Measurements from ENCODE around the gene ST8SIA2.

ST8SIA2 gene

GRCh38 chr15:92366381-92366780 is 27.3 kb upstream of the ST8SIA2 start:
- Histone ChIP-seq H3K36me3 (ENCODE audit: insufficient read depth, low read length) (no peaks in the 10 kb centered on the region), H3K9me3 (ENCODE audit: low read depth, low read length) (no peaks in the 10 kb centered on the region)
- DNase-seq (ENCODE audit: low read depth, low spot score) = no peak

DNA sequence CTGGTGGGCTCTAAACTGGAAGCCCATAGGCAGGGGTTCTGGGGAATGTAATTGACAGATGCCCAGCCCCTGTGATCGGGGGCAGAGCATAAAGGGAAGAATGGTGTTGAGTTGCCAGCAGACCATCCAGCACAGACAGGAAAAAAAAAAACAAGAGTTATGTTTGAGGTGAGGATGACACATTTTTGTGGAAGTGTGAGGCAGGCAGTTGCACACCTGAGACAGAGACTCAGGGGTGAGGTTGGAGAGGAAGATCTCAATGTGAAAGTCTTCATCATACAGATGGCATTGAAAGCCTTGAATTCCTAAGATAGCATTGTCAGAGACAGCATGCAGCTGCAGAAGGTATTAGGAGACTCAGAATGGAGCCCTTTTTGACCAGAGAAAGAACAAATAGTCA is 18.6 kb upstream of the ST8SIA2 start:
- no peak for TF ChIP-seq POLR2AphosphoS5 (IDR thresholded peaks at IDR 0.05; ENCODE audit: borderline replicate concordance, low read depth, low read length)
- no peak for TF ChIP-seq FOXP2 (optimal IDR thresholded peaks at IDR 0.05; ENCODE audit: control extremely low read depth, extremely low read length, insufficient read depth)
- TF ChIP-seq EZH2 (IDR thresholded peaks at IDR 0.05) = no peak
- Histone ChIP-seq H3K27ac (no peak overlapping the region), H3K36me3 (ENCODE audit: insufficient read depth, low read length) (no peaks in the 10 kb centered on the region), H3K9me3 (ENCODE audit: low read depth, low read length) (no peaks in the 10 kb centered on the region), H3K9ac (ENCODE audit: insufficient read length) (no peak overlapping the region), H3K4me3 (no peak overlapping the region)
- DNase-seq (ENCODE audit: low read depth, low spot score) = no peak

More at GRCh38 chr15:92366381-92366780, 27.3 kb upstream of the ST8SIA2 start:
- Histone ChIP-seq H3K27ac (no peak overlapping the region), H3K4me3 (no peak overlapping the region), H3K9ac (ENCODE audit: insufficient read length) (no peak overlapping the region)
- TF ChIP-seq POLR2AphosphoS5 (IDR thresholded peaks at IDR 0.05; ENCODE audit: borderline replicate concordance, low read depth, low read length) = no peak
- TF ChIP-seq FOXP2 (optimal IDR thresholded peaks at IDR 0.05; ENCODE audit: control extremely low read depth, extremely low read length, insufficient read depth) = no peak
- TF ChIP-seq EZH2 (IDR thresholded peaks at IDR 0.05) = no peak

GRCh38 chr15:92376109-92376508 is 17.6 kb upstream of the ST8SIA2 start:
- Histone ChIP-seq H3K4me3 (no peak overlapping the region), H3K27ac (no peak overlapping the region), H3K9me3 (ENCODE audit: low read depth, low read length) (no peaks in the 10 kb centered on the region), H3K36me3 (ENCODE audit: insufficient read depth, low read length) (no peaks in the 10 kb centered on the region), H3K9ac (ENCODE audit: insufficient read length) (no peak overlapping the region)
- no peak for DNase-seq (ENCODE audit: low read depth, low spot score)
- TF ChIP-seq EZH2 (IDR thresholded peaks at IDR 0.05) (no peak), POLR2AphosphoS5 (IDR thresholded peaks at IDR 0.05; ENCODE audit: borderline replicate concordance, low read depth, low read length) (no peak), FOXP2 (optimal IDR thresholded peaks at IDR 0.05; ENCODE audit: control extremely low read depth, extremely low read length, insufficient read depth) (no peak)

- Histone ChIP-seq H3K4me3 (no peak overlapping the region), H3K9me3 (ENCODE audit: low read depth, low read length) (no peaks in the 10 kb centered on the region), H3K27ac (no peak overlapping the region), H3K9ac (ENCODE audit: insufficient read length) (no peak overlapping the region), H3K36me3 (ENCODE audit: insufficient read depth, low read length) (no peaks in the 10 kb centered on the region)
- no peak for TF ChIP-seq EZH2 (IDR thresholded peaks at IDR 0.05)
- DNase-seq (ENCODE audit: low read depth, low spot score) = no peak
Observed at GRCh38 chr15:92377083-92377789, 16.4 kb upstream of the ST8SIA2 start.

- no peak overlapping the region for H3K4me3 ChIP-seq
- no peak overlapping the region for H3K9ac ChIP-seq (ENCODE audit: insufficient read length)
- H3K9me3 ChIP-seq (ENCODE audit: low read depth, low read length) = no peaks in the 10 kb centered on the region
- no peak for DNase-seq (ENCODE audit: low read depth, low spot score)
- H3K27ac ChIP-seq = no peak overlapping the region
- TF ChIP-seq POLR2AphosphoS5 (IDR thresholded peaks at IDR 0.05; ENCODE audit: borderline replicate concordance, low read depth, low read length) = no peak
- no peak for TF ChIP-seq FOXP2 (optimal IDR thresholded peaks at IDR 0.05; ENCODE audit: control extremely low read depth, extremely low read length, insufficient read depth)
- TF ChIP-seq EZH2 (IDR thresholded peaks at IDR 0.05) = no peak
- no peaks in the 10 kb centered on the region for H3K36me3 ChIP-seq (ENCODE audit: insufficient read depth, low read length)
Observed at GRCh38 chr15:92383519-92384324, 10.0 kb upstream of the ST8SIA2 start.

GRCh38 chr15:92384381-92384780 is 9.3 kb upstream of the ST8SIA2 start:
- H3K9me3 ChIP-seq (ENCODE audit: low read depth, low read length) = no peaks in the 10 kb centered on the region
- DNase-seq (ENCODE audit: low read depth, low spot score) = no peak

DNA sequence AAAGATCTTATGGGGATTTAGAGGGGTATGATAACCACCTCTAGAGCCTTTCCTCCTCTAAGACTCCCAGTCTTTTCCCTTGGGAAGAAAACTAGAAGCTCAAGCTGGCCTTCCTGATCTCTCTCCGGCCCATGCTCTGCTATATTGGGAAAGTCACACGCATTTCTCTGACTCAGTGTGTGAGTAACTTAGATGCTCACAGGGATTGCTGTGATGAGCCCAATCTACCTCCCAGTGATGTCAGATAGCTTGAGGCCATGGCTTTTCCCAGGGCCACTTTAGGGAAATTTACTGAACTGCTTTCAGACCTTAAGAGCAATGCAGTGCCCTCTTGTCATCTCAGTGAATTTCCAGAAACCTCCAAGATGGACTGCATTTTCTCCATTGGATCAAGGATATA is 8.6 kb upstream of the ST8SIA2 start:
- no peak overlapping the region for H3K9ac ChIP-seq (ENCODE audit: insufficient read length)
- TF ChIP-seq FOXP2 (optimal IDR thresholded peaks at IDR 0.05; ENCODE audit: control extremely low read depth, extremely low read length, insufficient read depth) (no peak), POLR2AphosphoS5 (IDR thresholded peaks at IDR 0.05; ENCODE audit: borderline replicate concordance, low read depth, low read length) (no peak), EZH2 (IDR thresholded peaks at IDR 0.05) (no peak)
- H3K9me3 ChIP-seq (ENCODE audit: low read depth, low read length) = no peaks in the 10 kb centered on the region
- H3K4me3 ChIP-seq = no peak overlapping the region
- DNase-seq (ENCODE audit: low read depth, low spot score) = no peak
- no peaks in the 10 kb centered on the region for H3K36me3 ChIP-seq (ENCODE audit: insufficient read depth, low read length)
- no peak overlapping the region for H3K27ac ChIP-seq

More at GRCh38 chr15:92384381-92384780, 9.3 kb upstream of the ST8SIA2 start:
- Histone ChIP-seq H3K27ac (no peak overlapping the region), H3K9ac (ENCODE audit: insufficient read length) (no peak overlapping the region), H3K36me3 (ENCODE audit: insufficient read depth, low read length) (no peaks in the 10 kb centered on the region), H3K4me3 (no peak overlapping the region)
- no peak for TF ChIP-seq FOXP2 (optimal IDR thresholded peaks at IDR 0.05; ENCODE audit: control extremely low read depth, extremely low read length, insufficient read depth)
- TF ChIP-seq POLR2AphosphoS5 (IDR thresholded peaks at IDR 0.05; ENCODE audit: borderline replicate concordance, low read depth, low read length) = no peak
- TF ChIP-seq EZH2 (IDR thresholded peaks at IDR 0.05) = no peak

DNA sequence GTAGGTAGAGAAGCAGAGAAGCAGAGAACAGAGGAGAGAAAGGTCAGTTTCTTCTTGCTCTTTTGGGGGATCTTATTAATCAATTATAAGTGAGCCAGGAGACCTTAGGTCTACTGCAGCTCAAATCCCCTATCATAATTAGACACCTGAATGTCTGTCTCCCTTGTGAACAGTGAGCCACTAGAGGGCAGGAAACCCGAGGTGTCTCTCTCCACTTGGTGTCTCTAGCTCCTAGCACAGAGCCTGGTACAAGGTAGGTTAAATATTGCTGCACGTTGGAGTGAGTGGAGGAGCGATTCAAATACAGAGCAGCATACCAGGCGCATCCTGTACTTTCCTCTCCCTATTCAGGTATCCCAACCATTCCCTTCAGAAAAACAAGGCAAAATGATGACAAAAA is 2.0 kb upstream of the ST8SIA2 start:
- Histone ChIP-seq H3K9ac (ENCODE audit: insufficient read length) (no peak overlapping the region), H3K4me3 (no peak overlapping the region), H3K27ac (no peak overlapping the region), H3K9me3 (ENCODE audit: low read depth, low read length) (no peaks in the 10 kb centered on the region), H3K36me3 (ENCODE audit: insufficient read depth, low read length) (no peaks in the 10 kb centered on the region)
- no peak for DNase-seq (ENCODE audit: low read depth, low spot score)
- TF ChIP-seq POLR2AphosphoS5 (IDR thresholded peaks at IDR 0.05; ENCODE audit: borderline replicate concordance, low read depth, low read length) (no peak), EZH2 (IDR thresholded peaks at IDR 0.05) (no peak), FOXP2 (optimal IDR thresholded peaks at IDR 0.05; ENCODE audit: control extremely low read depth, extremely low read length, insufficient read depth) (no peak)

Measured in SK-N-MC (cell line).